Mammary epithelial cell (primary cell): Measurements from ENCODE around the gene TNFSF13B.

Experiments
- EZH2 ChIP-seq: IDR thresholded peaks from 2 replicates; pipeline ENCODE4 v1.6.1; 2012; ENCODE audit warnings: low read length, inconsistent platforms, borderline replicate concordance
- TF ChIP-seq, protein P1 (sequence below), 2 donors: IDR thresholded peaks in 1 of 2; conservative IDR thresholded peaks in 1 of 2; 2 replicates each; pipeline ENCODE4 v1.5.1; 2011 to 2012; ENCODE audit warnings: inconsistent platforms in 2 of 2, low read length in 2 of 2, mild to moderate bottlenecking in 2 of 2, control low read depth in 1 of 2, low read depth in 1 of 2; ENCODE audit not compliant: insufficient read depth in 1 of 2; ENCODE audit errors: extremely low read depth in 1 of 2

DNA sequence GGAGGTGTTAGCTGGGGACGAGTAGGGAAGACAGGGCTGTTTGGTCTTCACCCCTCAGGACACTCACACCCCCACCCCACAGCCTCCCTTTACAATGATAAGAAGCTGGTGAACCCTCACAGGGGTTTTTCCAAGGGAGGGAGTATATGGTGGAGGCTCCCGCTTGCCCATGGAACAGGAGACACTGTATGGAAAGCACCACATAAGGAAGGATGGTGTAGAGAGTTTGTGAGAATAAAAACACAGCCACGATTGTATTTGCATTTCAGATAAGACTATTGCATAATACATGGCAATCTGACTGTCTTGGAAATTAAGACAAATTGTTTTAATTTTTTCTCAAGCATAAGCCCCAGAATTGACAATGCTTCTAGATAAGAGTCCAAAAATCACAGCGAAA, 46.9 kb downstream of the TNFSF13B start:
- TF ChIP-seq EZH2: no peak
- TF ChIP-seq, protein P1, sequence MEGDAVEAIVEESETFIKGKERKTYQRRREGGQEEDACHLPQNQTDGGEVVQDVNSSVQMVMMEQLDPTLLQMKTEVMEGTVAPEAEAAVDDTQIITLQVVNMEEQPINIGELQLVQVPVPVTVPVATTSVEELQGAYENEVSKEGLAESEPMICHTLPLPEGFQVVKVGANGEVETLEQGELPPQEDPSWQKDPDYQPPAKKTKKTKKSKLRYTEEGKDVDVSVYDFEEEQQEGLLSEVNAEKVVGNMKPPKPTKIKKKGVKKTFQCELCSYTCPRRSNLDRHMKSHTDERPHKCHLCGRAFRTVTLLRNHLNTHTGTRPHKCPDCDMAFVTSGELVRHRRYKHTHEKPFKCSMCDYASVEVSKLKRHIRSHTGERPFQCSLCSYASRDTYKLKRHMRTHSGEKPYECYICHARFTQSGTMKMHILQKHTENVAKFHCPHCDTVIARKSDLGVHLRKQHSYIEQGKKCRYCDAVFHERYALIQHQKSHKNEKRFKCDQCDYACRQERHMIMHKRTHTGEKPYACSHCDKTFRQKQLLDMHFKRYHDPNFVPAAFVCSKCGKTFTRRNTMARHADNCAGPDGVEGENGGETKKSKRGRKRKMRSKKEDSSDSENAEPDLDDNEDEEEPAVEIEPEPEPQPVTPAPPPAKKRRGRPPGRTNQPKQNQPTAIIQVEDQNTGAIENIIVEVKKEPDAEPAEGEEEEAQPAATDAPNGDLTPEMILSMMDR (conservative IDR thresholded peaks at IDR 0.05 in 1 of 2, IDR thresholded peaks at IDR 0.05 in 1 of 2; ENCODE audit: extremely low read depth in 1 of 2, insufficient read depth in 1 of 2, low read depth in 1 of 2, low read length in 2 of 2): no peak
